Heart left ventricle (tissue), 16 donors: ENCODE data around the gene SREBF1. TPM values are rescaled to one million over a fixed set of nuclear protein-coding genes. Genes with fewer than 3 reads are reported as not detected.

Experiments used
- ATAC-seq, 4 donors: fragments of 200-7000 bp; cut with Tn5 transposase; one replicate each; pipeline ENCODE4 v1.9.1; 2020 to 2022; ENCODE audit warnings: moderate library complexity in 4 of 4, mild to moderate bottlenecking in 3 of 4, moderate number of reproducible peaks in 1 of 4
- DNase-seq, 5 donors: peaks; one replicate each; pipeline ENCODE4 v3.0.0-alpha.2; 2020
- H3K27ac ChIP-seq, 12 donors: fragments of 200-600 bp; sonication (generic) in 4 of 12; one replicate each; pipeline versions ENCODE4 v1.5.0 to v1.8.0; 2016 to 2022; ENCODE audit warnings: mild to moderate bottlenecking in 2 of 12
- H3K27me3 ChIP-seq, 9 donors: fragments of 200-600 bp; sonication (generic) in 2 of 9; one replicate each; pipeline versions ENCODE4 v1.5.1 to v1.8.0; 2016 to 2022; ENCODE audit warnings: mild to moderate bottlenecking in 3 of 9
- H3K36me3 ChIP-seq, 9 donors: fragments of 200-600 bp; sonication (generic) in 2 of 9; one replicate each; pipeline versions ENCODE4 v1.5.0 to v1.8.0; 2018 to 2022; ENCODE audit warnings: mild to moderate bottlenecking in 2 of 9
- H3K4me1 ChIP-seq, 12 donors: fragments of 200-600 bp; sonication (generic) in 4 of 12; one replicate each; pipeline versions ENCODE4 v1.5.0 to v1.8.0; 2016 to 2022; ENCODE audit warnings: mild to moderate bottlenecking in 3 of 12
- H3K4me3 ChIP-seq, 12 donors: fragments of 200-600 bp; sonication (generic) in 4 of 12; one replicate each; pipeline versions ENCODE4 v1.5.0 to v1.8.0; 2017 to 2022; ENCODE audit warnings: mild to moderate bottlenecking in 9 of 12, moderate library complexity in 4 of 12
- H3K9me3 ChIP-seq, 12 donors: fragments of 200-600 bp; sonication (generic) in 4 of 12; one replicate each; pipeline versions ENCODE4 v1.5.0 to v1.8.0; 2016 to 2022; ENCODE audit warnings: mild to moderate bottlenecking in 1 of 12
- POLR2A ChIP-seq, 2 donors: fragments of 450-650 bp; IDR thresholded peaks; one replicate each; pipeline ENCODE4 v1.6.1; 2017; ENCODE audit warnings: antibody characterized with exemption in 2 of 2, mild to moderate bottlenecking in 2 of 2, moderate library complexity in 2 of 2
- WGBS, 4 donors: extraction: QIAGEN DNeasy Blood & Tissue Kit in 2 of 4; methylation state at CpG; one replicate each; pipeline versions ENCODE4 v1.1.5 to v1.1.7; 2013 to 2018; 5-methylcytosine and 5-hydroxymethylcytosine counted together
- intact Hi-C, 10 donors: fragments of 100-400 bp; cut with DNase I; formaldehyde crosslinking; loops; one replicate each; pipeline versions ENCODE4 v1.11.1 to v1.14.2; 2022
- polyA plus RNA-seq, 2 donors: library from polyadenylated mRNA; stranded (reverse); fragments of 200-250 nt; gene quantifications; one replicate each; pipeline ENCODE4 v1.2.3, GENCODE V29; 2013
- total RNA-seq, 9 donors: library from RNA; depleted of rRNA in 2 of 9; stranded (reverse); fragments of >200 nt in 2 of 9; fragmentation: NEBNext Ultra II Directional in 3 of 9; extraction: Animal tissue kit (Norgen Biotek cat#: 25700) in 3 of 9; gene quantifications; one replicate each; pipeline versions ENCODE4 v1.1.0 to v1.2.4, GENCODE V29; 2016 to 2023
- TF ChIP-seq, protein P1 (sequence below), 12 donors: fragments of 200-600 bp; sonication (generic) in 4 of 12; IDR thresholded peaks; one replicate each; pipeline versions ENCODE4 v1.5.0 to v1.8.0; 2018 to 2022; ENCODE audit warnings: antibody characterized with exemption in 12 of 12, mild to moderate bottlenecking in 5 of 12
- donor health status: ischemic (EF 13 %, LVEDD 7.1; RV severe dilation, severe dysfunction).
- donor health status: healthy with polysubstance abuse.
- donor health status: DM: no; HTN: yes; CAD: no.
- donor health status: DM: no; HTN: no; CAD: no.
- donor health status: ischemic (EF 25% LVEDD 6.9; RV normal size, moderate dysfunction).
- donor health status: ischemic (EF 25% LVEDD 5.7; RV mildly dilated, moderate dysfunction).
- donor health status: healthy.
- donor health status: DM: yes; HTN: yes; CAD: no.
- donor health status: ischemic (EF 35%, LVEDD 5.7; RV mildly dilated, moderate dysfunction).
- donor health status: nonischemic (EF 11% LVEDD 7.7; RV severe dilation, severe dysfunction).
- donor health status: DM: yes; HTN: yes; CAD: no.
- donor health status: PGD.
- donor health status: ischemic (EF 29% LVEDD 5.4; RV normal size, mild dysfunction).
- donor health status: nonischemic (EF 23%, LVEDD 6.1; RV moderate dilation, normal function).

The SREBF1 gene
- total and polyA plus RNA-seq, 11 donors = 12.8 to 55.2 (median 21.4) TPM

DNA sequence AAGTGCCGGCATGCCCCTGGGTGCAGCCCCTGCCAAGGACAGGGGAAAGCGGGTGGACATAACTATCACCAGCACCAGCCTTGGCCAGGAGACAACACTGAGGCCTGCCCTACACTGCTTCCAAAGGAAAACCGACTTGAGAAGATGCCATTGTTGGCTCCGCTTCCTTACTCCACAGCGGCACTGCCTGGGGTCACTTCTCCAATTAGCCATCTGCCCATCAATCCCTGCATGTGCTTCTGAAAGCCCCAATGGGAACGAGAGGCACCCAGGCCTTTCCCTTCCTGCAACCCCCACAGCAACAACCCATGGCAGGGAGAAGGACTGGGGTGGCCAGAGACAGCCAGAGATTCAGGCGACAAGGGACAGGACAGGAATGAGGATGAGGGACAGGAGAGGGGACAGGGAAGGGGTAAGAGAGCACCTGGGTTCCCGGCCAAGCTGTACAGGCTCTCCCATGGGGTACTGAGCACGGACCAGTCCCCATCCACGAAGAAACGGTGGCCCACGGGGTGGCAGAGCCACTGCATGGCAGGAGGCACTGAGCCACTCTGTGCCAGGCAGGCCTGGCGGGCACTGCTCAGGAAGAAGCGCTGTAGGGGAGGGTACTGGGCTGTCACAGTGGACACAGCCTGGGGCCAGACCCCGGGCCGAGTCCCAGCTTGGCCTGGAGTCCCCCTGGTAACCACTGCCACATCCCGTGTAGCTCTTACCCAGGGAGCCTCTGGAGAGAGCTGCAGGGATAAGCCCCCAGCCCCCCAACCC is 21.2 kb downstream of the SREBF1 start:
- H3K27me3 ChIP-seq = no peaks in the 10 kb centered on the region
- 58 to 64% (median 62%) methylated on average over 16 to 17 of the region's 17 CpGs for WGBS, 4 donors
- DNase-seq (no peak), ATAC-seq (peak; percentile 0 to 12 (median 2))
- H3K27ac ChIP-seq = peak overlapping the region in 11 of 12 donors; percentile 42 to 88 (median 70)
- H3K9me3 ChIP-seq = no peaks in the 10 kb centered on the region
- H3K4me1 ChIP-seq = peaks cover 6 to 79% (median 36%) of the 10 kb centered on the region in 12 donors
- H3K36me3 ChIP-seq = peaks cover 0 to 91% (median 39%) of the 10 kb centered on the region in 9 donors
- no peak overlapping the region for H3K4me3 ChIP-seq
- intact Hi-C loops = loop anchor here in 4 of 10 donors (2.0 to 10.0 kb wide), 4 partner anchors 99 to 219 kb away; partner anchors contain the start of genes ATPAF2 (in 2 of the 4) and GID4 (in 2 of the 4)
- TF ChIP-seq POLR2A (IDR thresholded peaks at IDR 0.05) = no peak
- TF ChIP-seq, protein P1, sequence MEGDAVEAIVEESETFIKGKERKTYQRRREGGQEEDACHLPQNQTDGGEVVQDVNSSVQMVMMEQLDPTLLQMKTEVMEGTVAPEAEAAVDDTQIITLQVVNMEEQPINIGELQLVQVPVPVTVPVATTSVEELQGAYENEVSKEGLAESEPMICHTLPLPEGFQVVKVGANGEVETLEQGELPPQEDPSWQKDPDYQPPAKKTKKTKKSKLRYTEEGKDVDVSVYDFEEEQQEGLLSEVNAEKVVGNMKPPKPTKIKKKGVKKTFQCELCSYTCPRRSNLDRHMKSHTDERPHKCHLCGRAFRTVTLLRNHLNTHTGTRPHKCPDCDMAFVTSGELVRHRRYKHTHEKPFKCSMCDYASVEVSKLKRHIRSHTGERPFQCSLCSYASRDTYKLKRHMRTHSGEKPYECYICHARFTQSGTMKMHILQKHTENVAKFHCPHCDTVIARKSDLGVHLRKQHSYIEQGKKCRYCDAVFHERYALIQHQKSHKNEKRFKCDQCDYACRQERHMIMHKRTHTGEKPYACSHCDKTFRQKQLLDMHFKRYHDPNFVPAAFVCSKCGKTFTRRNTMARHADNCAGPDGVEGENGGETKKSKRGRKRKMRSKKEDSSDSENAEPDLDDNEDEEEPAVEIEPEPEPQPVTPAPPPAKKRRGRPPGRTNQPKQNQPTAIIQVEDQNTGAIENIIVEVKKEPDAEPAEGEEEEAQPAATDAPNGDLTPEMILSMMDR (IDR thresholded peaks at IDR 0.05) = no peak

DNA sequence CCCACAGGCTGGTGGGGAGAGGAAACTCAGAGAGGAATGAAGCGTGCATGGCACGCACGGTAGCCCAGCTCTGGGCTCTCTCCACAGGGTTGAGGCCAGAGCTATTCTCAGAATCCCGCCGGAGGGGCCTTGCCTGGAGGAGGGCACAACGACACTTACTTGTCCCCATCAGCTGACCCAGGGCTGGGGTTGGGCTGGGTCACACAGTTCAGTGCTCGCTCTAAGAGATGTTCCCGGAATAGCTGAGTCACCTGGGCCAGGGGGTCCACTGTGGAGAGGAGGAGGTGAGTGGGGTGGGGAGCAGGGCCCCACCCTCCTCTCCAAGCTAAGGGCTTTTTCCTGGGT is 21.8 kb downstream of the SREBF1 start:
- WGBS, 4 donors = 48 to 52% (median 50%) methylated on average over 8 of the region's 8 CpGs
- DNase-seq (peak in 4 of 5 donors; percentile 68 to 84 (median 76)), ATAC-seq (peak; percentile 59 to 77 (median 66))
- Histone ChIP-seq H3K27ac (peak overlapping the region in 11 of 12 donors; percentile 48 to 88 (median 70)), H3K4me3 (no peak overlapping the region), H3K9me3 (no peaks in the 10 kb centered on the region), H3K27me3 (no peaks in the 10 kb centered on the region), H3K36me3 (peaks cover 0 to 89% (median 37%) of the 10 kb centered on the region in 9 donors), H3K4me1 (peaks cover 11 to 80% (median 36%) of the 10 kb centered on the region in 12 donors)
- intact Hi-C loops = loop anchor here in 4 of 10 donors (2.0 to 10.0 kb wide), 4 partner anchors 100 to 220 kb away; partner anchors contain the start of genes ATPAF2 (in 2 of the 4) and GID4 (in 2 of the 4)
- TF ChIP-seq, protein P1 (IDR thresholded peaks at IDR 0.05) = no peak
- no peak for TF ChIP-seq POLR2A (IDR thresholded peaks at IDR 0.05)

DNA sequence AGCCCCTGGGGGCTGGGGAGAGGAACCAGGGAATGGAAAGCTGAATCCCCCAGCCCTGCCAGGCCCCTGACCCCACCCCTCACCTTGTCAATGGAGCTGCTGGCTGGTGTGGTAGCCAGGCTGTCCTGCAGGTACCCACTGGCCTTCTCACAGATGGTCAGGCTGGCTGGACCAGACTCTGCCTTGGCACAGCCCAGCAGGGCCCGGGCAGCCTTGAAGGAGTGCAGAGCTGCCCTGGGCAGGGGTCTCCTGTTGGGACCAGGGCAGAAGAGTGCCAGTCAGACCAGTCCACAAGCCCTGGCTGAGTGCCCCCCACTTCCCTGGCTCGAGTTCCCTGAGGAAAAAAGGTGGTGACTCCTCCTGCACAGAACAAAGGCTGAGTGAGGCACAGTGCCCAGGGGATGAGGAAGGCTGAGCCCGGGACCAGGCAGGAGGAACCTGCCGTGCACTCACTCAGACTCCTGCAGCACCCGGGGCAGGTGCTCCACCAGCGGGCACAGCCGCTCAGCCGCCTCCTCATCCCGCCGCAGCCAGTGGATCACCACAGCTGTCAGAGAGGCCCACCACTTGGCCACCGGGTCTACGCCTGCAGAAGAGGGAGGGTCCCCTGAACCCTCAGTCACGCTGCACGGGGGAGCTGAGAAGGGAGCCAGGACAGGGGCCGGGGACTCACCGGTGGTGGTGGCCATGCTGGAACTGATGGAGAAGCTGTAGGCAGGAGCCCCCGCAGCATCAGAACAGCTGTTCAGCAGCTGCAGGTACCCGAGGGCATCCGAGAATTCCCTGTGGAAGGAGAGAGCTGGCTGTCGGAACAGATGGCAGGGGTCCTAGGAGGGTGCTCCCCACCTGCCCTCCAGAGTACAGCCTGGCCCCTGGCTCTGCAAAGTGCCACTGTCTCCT is 22.4 kb downstream of the SREBF1 start:
- H3K4me3 ChIP-seq = no peak overlapping the region
- peak overlapping the region in 11 of 12 donors; percentile 48 to 88 (median 70) for H3K27ac ChIP-seq
- TF ChIP-seq, protein P1 (IDR thresholded peaks at IDR 0.05) = no peak
- ATAC-seq (no peak), DNase-seq (no peak)
- no peaks in the 10 kb centered on the region for H3K27me3 ChIP-seq
- H3K4me1 ChIP-seq = peaks cover 9 to 79% (median 34%) of the 10 kb centered on the region in 12 donors
- no peaks in the 10 kb centered on the region for H3K9me3 ChIP-seq
- WGBS, 4 donors = 57 to 81% (median 73%) methylated on average over 15 to 20 of the region's 20 CpGs
- intact Hi-C loops = loop anchor here in 9 of 10 donors (2.0 to 10.0 kb wide), 9 partner anchors 100 to 223 kb away; partner anchors contain the start of genes ATPAF2 (in 3 of the 9), GID4 (in 3 of the 9) and RAI1 (in 1 of the 9)
- H3K36me3 ChIP-seq = peaks cover 0 to 83% (median 31%) of the 10 kb centered on the region in 9 donors
